PFSK-1 (cell line): ENCODE data around the gene GNB3.
A peak's percentile ranks its signal among the peaks of the same experiment; 100 is the strongest.

Source experiments
- FOXP2 ChIP-seq: optimal IDR thresholded peaks from 2 replicates; pipeline ENCODE3; 2011; ENCODE audit warnings: borderline replicate concordance, control low read depth, inconsistent platforms; ENCODE audit not compliant: insufficient read depth; ENCODE audit errors: extremely low read length, extremely low read depth
- POLR2AphosphoS5 ChIP-seq: IDR thresholded peaks from 2 replicates; pipeline ENCODE4 v1.6.1; 2012; ENCODE audit warnings: low read depth, mild to moderate bottlenecking, control low read depth, low read length, moderate library complexity
- SIN3A ChIP-seq: IDR thresholded peaks from 2 replicates; pipeline ENCODE4 v1.6.1; 2012; ENCODE audit warnings: mild to moderate bottlenecking, low read length, moderate library complexity, borderline replicate concordance; ENCODE audit not compliant: insufficient read depth
- TAF1 ChIP-seq: IDR thresholded peaks from 2 replicates; pipeline ENCODE4 v1.6.1; 2012; ENCODE audit warnings: low read length, control low read depth, borderline replicate concordance; ENCODE audit not compliant: insufficient read depth
- TF ChIP-seq, protein P1 (sequence below), 2 experiments: IDR thresholded peaks; 2 replicates each; pipeline versions ENCODE4 v1.6.1 to v1.8.0; 2011 to 2012; ENCODE audit warnings: low read depth in 2 of 2, low read length in 2 of 2, control low read depth in 1 of 2, inconsistent platforms in 1 of 2, mild to moderate bottlenecking in 1 of 2, moderate library complexity in 1 of 2; ENCODE audit not compliant: insufficient read depth in 1 of 2

Gene GNB3

DNA sequence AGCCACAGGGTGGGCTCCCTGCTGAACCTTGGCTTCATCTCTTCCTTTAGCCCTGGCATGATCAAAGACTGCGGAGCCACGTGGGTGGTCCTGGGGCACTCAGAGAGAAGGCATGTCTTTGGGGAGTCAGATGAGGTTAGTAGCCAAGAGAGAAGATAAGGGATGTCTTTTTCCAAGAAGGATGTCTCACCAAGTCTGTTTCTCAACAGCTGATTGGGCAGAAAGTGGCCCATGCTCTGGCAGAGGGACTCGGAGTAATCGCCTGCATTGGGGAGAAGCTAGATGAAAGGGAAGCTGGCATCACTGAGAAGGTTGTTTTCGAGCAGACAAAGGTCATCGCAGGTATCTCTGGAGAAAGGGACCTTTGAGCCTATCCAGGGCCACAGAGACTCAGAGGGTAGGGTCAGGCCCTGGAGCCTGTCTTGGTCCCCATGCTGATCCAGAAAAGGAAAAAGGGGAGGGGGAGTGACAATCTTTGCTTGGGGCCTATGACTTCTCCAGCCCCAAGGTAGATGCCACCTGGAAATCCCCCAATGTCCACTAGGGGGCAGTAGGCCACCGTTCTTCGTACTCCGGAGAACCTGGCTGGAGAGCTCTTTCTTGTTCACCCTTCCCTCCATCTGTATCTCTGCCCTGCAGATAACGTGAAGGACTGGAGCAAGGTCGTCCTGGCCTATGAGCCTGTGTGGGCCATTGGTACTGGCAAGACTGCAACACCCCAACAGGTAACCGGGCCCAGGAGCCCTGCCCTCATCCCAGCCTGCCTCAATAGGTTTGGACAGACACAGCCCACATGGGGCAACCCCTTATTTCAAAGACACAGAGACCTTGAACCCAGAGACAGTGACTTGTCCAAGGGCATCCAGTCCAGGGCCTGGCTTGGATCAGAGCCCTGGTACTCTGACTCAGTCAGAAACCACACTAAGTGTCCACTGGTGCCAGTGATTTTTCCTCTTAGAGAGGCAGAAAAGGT lies 28.6 kb downstream of the GNB3 start:
- TF ChIP-seq TAF1 (no peak), POLR2AphosphoS5 (no peak), FOXP2 (no peak), SIN3A (no peak)
- TF ChIP-seq, protein P1, sequence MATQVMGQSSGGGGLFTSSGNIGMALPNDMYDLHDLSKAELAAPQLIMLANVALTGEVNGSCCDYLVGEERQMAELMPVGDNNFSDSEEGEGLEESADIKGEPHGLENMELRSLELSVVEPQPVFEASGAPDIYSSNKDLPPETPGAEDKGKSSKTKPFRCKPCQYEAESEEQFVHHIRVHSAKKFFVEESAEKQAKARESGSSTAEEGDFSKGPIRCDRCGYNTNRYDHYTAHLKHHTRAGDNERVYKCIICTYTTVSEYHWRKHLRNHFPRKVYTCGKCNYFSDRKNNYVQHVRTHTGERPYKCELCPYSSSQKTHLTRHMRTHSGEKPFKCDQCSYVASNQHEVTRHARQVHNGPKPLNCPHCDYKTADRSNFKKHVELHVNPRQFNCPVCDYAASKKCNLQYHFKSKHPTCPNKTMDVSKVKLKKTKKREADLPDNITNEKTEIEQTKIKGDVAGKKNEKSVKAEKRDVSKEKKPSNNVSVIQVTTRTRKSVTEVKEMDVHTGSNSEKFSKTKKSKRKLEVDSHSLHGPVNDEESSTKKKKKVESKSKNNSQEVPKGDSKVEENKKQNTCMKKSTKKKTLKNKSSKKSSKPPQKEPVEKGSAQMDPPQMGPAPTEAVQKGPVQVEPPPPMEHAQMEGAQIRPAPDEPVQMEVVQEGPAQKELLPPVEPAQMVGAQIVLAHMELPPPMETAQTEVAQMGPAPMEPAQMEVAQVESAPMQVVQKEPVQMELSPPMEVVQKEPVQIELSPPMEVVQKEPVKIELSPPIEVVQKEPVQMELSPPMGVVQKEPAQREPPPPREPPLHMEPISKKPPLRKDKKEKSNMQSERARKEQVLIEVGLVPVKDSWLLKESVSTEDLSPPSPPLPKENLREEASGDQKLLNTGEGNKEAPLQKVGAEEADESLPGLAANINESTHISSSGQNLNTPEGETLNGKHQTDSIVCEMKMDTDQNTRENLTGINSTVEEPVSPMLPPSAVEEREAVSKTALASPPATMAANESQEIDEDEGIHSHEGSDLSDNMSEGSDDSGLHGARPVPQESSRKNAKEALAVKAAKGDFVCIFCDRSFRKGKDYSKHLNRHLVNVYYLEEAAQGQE (IDR thresholded peaks at IDR 0.05; ENCODE audit: insufficient read depth in 1 of 2, low read depth in 2 of 2, low read length in 2 of 2) = no peak

GRCh38 chr12:6870304-6870703 lies 29.6 kb downstream of the GNB3 start:
- peak; percentile 50; the same call in 1 of the 2 replicates for TF ChIP-seq POLR2AphosphoS5

GRCh38 chr12:6871052-6871957 lies 30.6 kb downstream of the GNB3 start:
- TF ChIP-seq SIN3A (no peak), FOXP2 (no peak), POLR2AphosphoS5 (peak; percentile 83), TAF1 (no peak)
- TF ChIP-seq, protein P1 (IDR thresholded peaks at IDR 0.05; ENCODE audit: insufficient read depth in 1 of 2, low read depth in 2 of 2, low read length in 2 of 2) = no peak

GRCh38 chr12:6872073-6873048 lies 31.6 kb downstream of the GNB3 start:
- TF ChIP-seq POLR2AphosphoS5 = peak; percentile 53; the same call in 1 of the 2 replicates
- TF ChIP-seq FOXP2 = no peak
- peak; percentile 97 for TF ChIP-seq SIN3A

DNA sequence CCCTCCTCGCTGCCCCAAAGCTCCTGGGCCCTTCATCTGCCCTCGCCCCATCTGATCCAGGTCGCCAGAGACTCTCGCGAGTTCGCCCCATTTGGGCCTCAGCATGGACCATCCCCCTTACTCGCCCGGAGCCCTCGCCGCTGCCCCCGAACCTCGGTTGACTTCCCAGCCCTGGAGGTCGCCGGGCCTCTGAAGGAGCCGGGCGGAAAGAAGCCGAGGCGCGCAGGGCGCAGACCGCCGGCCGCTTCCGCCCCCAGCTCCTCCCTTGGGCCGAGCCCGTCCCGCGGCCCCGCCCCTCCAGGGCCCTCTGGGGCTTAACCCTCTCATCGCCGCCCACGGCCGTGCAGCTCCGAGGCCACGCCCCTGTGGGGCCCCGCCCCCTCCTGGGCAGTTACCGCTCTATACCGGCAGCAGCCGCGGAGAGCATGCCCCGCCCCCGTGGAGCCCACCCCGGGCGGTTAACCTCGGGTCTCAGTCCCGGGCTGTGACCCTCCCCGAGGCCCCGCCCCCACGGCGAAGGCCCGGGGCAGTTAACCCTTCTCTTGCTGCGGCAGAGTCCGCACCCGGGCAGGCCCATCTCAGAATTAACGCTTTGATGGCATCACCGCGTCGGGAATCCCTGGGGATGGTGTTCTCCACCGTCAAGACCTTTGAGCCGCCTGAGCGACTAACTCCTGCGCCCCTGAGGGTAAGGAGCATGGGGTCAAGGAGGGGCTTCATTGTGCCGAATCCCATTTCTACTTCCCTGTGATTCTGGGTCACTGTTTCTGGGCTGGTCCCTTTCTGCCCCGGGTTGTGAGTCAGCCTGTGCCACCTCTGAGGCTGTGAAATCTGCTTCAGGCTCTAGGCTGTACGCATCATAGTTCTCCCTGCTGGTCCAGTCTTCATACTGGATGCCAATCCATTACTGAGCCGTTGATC lies 32.6 kb downstream of the GNB3 start, which contains the start of gene SPSB2:
SPSB2 (minus strand) TSS at position 210 of the 921 bp plus-strand sequence. CDS start 402 bp downstream, outside the sequence.
- TF ChIP-seq, protein P1 (IDR thresholded peaks at IDR 0.05; ENCODE audit: insufficient read depth in 1 of 2, low read depth in 2 of 2, low read length in 2 of 2) = 0 out of 4 replicates have a peak, but pooled peaks of 1 of the 2 experiments have one; percentile 29
- TF ChIP-seq SIN3A = peak; percentile 81; the same call in 1 of the 2 replicates
- peak; percentile 71; the same call in 1 of the 2 replicates for TF ChIP-seq TAF1
- TF ChIP-seq FOXP2 = no peak
- TF ChIP-seq POLR2AphosphoS5 = peak; percentile 84; the same call in 1 of the 2 replicates
